NCI-H345 (cell line): ENCODE results near the gene DSCAML1.

Source experiments
- DNase-seq: peaks from one replicate; lab custom pipeline; 2025; lab: John Stamatoyannopoulos, UW

The DSCAML1 gene

DNA sequence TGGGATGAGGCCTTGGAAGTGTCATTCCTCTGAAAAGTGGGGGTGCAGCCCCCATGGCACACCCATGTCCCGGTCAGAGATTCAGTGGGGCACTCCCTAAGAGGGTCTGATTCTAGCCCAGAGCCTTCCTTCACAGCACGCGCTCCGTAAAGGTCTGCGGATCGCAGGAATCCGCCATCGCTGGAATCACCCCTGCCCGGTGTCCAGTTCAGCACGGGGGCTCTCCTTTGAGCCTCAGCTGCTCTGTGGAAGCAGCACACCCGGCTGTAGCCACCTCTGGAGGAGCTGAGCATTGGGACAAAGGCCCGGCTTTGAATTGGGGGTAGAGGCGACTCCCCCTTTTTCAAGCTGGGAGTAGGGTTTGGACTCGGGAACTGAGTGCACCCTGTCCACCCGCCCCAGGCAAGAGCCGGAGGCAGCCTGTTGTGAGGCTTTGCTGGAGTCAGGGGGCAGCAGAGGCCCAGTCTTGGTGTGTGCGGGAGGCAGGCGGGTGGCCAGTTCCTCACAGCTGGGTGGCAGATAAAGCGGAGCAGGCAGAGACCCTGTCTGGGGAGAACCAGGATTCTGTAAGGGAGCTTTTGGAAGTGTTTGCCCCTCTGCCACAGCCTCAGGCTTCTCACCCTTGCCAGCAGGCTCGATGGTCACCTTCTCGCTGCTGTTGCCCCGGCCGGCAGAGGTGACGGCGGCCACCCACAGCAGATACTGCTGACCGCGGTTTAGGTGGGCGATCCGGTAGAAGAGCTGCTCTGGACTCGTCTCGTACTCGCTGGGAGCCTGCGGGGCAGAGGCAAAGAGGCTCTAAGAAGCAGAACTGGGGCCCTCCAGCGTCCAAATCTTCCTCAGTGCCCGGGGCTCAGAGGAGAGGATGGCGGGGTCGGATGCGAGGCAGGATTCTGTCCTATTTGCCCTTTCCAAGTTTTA lies 353.5 kb downstream of the DSCAML1 start:
- DNase-seq = peak; percentile 38

DNA sequence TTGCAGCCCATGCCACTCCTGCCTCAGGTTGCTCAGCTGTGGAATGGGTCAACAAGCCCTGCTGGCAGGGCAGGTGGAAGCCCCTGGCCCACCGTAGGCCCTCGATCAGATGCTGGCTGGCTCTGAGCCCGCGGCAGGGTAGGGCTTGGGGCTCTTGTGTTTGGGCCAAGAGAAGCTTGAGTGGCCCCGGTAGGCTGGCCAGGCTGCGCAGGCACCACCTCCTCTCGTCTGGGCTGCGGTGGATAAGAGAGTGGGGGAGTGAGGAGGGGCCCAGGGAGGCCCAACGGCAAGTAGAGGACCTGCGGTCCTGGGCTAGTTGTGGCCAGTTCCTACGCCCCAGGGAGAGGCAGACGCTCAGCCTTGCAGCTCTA lies 354.2 kb downstream of the DSCAML1 start:
- no peak for DNase-seq

DNA sequence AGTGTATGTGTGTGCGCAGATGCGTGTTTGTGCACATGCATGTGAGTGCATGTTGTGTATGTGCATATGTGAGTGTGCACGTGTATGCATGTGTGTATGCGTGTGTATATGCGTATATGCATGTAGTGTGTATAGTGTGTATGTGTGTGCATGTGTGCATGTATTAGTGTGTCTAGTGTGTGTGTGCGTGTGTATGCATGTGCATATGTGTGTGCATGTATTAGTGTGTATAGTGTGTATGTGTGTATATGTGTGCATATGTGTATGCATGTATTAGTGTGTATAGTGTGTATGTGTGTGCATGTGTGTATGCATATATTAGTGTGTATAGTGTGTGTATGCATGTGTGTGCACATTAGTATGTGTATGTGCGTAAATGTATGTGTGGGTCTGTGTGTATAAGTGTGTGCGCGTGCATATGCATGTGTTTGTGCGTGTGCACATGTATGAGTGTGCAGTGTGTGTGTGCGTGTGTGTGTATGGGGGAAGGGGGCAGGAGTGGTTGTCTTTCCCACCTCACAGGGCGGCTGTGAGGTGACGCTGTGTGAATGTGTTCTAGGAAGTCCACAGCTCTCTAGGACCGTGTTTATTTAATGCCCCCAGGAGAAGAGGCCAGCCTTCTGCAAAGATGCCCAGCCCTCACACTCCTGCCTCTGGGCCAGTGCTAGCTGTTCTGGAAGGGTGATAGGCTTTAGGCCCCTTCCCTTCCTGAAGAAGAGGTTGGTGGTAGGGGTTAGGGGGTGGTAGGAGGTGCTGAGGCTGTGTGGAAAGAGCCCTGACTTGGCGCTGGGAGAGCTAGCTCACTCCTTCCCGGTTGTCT lies 354.8 kb downstream of the DSCAML1 start:
- DNase-seq = no peak

DNA sequence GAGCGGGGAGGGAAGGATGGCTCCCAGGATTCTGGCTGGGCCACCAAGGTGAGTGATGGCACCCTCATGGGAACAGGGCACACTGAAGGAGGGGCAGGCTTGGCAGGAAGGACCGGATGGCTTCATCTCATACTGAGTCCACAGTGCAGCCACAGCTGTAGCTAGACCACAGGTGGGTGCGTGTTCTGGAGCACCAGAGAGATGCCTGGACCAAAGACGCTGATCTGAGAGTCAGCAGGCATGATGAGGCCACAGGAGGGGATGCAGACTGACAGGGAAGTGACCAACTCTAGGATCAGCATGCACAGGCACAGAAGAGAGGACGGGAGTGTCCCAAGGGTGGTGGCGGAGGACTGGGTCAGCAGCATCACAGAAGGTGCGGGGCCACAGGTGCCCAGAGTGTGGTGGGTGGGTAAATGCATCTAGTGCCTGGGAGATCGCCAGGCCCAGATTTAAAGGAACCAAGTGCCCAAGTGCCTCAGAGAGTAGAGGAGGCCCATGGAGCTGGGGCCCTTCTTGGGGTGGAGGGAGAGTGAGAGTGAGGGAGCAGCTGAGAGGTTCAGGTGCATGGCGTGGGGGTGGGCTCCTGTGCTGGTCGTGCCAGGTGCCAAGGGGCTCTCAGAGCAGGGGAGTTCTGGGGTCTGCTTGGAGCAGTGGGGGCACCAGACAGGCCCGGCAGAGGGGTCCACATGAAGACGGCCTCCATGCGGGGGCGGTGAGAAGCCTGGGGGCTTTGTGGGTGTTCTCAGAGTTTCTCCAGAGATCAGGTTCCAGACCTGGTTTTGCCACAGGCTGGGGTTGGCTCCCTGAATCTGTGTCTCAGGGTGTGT lies 355.7 kb downstream of the DSCAML1 start:
- DNase-seq = no peak

DNA sequence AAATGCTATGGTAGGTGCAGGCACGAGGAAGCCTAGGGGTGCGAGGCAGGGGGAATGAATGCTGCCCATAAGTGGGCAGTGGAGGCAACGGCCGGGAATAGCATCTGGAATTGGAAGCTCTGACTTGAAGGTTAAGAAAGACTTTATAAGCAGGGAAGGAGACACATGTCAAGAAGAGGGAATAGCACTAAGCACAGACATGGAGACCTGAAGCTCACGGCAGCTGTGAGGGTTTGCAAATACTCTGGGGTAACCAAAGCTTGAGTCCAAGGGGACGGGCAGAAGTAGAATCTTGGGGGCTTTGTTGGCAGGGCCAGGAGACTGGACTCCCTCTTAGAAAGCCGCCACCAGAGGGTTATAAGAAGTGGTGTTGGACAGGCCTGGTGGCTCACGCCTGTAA lies 356.8 kb downstream of the DSCAML1 start:
- no peak for DNase-seq

DNA sequence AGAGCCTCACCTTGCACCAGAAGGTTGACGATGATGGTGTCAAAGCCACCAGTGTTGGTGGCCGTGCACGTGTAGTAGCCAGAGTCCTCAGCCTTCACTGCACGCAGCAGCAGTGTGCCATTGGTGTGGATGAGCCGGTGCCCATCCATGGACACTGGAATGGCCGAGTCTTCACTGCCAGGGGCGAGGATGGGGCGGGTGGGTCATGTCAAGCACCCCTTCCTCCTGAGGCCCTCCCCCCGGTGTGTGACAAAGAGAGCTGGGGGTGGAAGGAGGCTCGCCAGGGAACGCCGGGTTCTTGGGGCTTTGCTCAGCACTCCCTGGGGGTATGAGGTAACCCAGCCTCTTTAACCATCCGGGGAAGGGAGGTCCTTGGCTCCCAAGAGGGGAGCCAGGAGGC lies 357.8 kb downstream of the DSCAML1 start:
- no peak for DNase-seq

DNA sequence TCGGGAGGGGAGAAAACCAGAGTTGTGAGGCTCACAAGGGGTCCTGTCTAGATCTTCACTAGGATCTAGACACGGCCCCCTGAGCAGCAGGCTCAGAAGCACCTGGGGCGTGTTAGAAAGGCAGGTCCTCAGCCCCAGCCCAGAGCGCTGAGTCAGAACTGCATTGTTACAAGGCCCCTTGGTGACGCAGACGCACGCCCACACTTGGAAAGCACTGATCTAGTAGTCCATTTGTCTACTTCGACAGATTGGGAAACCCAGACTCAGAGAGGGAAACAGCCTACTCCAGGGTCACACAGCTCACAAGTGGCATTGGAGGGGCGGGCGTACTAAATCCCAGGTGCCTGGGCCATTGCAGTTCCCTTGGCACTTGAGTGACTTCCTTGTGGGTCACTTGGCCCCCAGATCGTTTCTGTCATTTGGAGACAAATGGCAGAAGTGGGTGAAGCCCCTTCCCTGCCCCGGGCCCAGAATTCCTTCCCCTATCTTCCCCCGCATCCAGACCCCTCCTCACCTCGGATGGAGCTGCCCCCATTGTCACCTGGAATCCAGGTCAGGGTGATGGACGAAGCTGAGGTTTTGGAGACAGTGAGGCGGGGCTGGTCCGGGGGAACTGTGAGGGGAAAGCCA lies 358.5 kb downstream of the DSCAML1 start:
- DNase-seq = no peak

DNA sequence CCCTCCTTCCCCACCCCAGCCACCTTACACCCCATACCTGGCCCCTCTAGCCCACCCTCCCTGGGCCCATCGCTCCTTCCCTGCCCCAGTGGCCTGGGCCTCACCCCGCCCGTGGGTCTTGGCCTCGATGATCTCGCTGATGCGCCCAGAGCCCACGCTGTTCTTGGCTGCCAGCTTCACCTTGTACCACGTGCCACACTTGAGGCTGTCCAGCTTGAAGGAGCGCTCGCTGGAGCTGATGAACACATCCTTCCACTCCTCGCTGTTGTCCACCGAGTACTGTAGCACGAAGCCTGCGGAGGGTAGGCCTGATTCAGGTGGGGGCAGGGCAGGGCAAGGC lies 359.3 kb downstream of the DSCAML1 start:
- no peak for DNase-seq

DNA sequence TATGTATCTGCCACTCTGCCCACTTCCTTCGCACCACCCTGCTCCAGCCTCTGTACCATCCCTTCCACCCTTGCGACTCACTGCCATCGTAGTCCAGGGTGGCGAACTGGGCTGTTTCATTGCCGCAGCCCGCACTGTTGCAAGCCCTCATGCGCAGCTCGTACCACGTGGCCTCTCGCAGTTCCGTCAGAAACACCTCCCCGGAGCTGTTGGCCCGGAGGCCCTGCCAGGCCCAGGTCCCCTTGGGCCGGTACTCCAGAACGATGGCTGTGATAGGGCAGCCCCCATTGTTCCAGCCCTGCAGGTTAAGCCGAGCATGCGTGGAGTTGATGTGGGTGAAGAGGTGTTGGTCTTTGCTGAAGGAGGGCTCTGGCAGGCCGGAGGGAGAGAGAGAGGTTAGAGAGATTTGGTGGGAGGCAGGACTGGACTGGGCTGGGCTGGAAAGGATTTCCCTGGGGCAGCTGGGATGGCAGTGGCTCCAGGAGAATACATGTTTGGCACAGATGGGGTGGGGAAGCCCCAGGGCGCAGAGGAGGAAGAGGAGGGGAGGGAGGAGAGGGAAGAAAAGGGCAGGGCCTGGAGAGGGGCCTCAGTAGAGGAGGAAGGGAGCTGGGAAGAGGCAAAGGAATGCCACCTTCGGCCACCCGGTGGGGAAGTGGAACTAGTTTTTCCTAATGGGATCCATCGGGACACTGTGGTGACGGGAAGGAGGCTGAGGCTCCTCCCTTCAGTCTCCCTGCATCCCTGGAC lies 359.8 kb downstream of the DSCAML1 start:
- no peak for DNase-seq

DNA sequence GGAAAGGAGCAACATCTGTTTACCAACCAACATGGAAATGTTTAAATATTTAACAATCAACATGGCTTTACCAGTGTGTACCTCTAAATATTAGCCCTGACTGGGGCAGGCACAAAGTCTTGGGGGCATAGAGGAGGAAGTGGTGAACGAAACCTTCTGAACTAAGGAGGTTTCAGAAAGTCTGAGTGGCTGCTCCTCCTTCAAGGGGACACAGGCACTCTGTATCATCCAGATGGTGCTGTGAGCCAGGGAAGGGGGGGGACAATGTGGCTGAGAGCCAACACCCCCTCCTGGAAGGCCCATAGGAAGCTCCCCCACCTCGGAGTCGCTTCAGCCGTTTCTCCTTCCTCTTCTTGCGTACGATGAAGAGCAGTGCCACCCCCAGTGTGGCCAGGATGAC lies 361.7 kb downstream of the DSCAML1 start:
- DNase-seq = no peak

DNA sequence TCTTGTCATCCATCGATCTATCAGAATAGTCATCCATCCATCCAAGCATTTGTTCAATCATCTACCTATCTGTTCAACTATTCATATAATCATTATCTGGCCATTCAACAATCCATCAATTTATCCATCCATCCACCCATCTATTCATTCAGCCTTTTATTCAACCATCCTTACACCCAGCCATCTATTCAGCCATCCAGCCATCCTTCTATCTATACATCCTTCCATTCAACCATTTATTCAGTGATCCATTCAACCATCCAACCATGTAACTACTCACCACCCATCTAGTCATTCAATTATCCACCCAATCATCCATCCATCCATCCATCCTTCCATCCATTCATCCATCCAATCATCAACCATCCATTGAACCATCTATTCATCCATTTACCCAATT lies 362.5 kb downstream of the DSCAML1 start:
- DNase-seq = no peak

DNA sequence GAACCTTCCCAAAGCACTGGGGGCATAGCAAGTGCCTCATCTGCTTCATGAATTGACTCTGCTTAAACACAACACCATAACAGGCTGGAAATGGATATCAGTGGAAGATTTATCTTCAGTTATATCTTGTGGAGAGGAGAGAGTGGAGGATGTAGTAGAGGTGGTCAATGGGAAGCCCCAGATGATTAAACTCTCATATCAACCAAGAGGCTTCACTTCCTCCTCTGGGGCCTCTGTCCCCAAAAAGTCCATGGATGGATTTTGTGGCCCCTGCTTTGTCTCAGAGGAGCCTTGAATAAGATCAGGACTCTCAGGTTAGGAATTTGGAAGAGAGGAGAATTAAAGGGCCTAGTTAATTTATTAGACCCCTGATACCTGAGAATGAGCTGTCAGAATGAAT lies 363.3 kb downstream of the DSCAML1 start:
- DNase-seq = no peak

DNA sequence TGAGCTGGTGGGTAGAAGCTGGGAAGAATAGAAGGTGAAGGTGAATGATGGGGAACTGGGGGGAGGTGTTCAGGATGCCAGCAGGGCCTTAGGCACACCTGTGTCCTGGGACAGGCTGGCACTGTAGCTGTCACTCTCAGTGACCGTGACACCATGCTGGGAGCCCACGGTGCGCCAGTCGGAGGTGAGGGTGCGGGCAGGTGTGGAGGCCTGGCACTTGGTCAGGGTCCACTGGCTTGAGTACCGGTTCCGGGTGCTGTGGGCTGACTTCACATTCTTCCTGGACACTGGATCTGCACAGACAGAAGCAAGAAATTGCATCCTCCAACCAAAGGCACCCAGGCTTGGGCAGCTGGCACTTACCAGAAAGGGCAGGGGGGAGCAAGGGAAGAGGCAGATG lies 365.6 kb downstream of the DSCAML1 start:
- DNase-seq = no peak

DNA sequence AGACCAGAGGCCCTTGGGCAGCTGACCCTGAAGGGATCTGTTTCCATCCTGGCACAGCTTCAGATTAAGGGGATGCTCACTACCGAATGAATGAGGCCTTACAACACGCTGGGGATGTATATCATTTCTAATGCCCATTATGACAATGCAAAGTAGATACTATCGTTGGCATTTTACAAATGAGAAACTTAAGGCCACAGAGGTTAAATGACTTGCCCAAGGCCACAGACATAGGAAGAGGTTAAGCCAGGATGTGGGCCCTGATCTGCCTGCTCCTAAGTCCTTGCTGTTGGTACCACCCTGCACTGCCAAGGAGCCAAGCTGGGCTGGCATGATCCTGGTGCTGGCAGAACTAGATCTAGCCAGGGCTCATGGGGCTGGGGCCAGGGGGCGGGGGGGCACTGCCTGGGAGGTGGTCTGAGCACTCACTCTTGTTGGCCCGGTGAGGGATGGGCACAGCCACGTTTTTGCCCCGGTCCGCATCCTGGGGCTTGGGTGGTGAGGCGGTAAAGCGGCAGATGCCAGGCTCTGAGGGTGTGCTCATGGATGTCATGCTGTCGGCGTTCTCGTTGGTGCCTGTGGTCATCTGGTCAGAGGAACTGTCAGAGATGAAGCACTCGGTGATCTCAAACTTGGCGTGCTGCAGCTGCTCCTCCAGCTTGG lies 366.6 kb downstream of the DSCAML1 start:
- DNase-seq = no peak

DNA sequence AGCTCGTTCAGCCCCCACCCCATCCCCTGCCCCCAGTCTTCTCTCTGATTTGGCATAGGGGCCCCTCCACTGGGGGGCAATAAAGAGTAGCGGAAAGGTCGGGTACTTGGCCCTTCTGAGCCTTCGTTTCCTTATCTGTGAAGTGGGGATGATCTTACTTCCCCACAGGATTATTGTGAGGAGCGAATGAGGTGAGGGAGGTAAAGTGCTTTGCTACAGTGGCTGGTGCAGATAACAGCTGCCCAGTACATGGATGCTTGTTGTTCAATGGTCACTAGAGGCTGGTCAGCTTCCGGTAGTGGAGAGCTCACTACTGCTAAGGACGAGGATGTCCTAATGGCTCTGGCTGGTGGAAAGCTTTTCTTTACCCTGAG lies 368.2 kb downstream of the DSCAML1 start:
- no peak for DNase-seq

DNA sequence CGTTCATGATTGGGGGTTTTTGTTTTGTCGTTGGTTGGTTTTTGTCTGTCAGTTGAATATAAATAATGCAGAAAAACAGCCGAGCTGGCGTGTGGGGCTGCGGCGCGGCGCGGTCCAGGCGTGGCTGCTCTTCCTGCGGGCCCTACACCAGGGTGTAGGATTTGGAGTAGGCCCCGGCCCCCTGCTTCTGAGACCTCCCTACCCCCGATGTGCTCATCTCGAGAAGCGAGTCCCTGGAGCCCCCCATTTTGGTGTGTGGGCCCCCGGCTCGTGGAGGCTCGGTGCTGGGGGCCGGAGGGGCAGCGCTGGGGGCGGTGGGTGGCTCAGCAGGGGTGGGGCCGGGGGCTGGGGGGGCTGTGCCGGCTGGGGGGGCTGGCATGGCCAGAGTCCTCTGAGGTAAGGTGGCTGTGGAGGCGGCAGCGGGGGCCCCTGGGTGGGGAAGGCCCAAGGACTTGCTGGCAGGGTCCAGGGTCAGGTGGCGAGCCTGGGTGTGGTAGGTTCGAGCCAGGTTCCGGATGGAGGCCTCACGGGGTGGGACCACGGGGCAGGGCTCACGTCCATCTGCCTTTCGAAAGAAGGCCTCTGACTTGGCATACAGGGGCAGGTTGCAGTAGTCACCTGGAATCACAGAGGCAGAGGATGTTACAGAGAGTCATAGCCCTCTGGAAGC lies 368.7 kb downstream of the DSCAML1 start:
- no peak for DNase-seq

DNA sequence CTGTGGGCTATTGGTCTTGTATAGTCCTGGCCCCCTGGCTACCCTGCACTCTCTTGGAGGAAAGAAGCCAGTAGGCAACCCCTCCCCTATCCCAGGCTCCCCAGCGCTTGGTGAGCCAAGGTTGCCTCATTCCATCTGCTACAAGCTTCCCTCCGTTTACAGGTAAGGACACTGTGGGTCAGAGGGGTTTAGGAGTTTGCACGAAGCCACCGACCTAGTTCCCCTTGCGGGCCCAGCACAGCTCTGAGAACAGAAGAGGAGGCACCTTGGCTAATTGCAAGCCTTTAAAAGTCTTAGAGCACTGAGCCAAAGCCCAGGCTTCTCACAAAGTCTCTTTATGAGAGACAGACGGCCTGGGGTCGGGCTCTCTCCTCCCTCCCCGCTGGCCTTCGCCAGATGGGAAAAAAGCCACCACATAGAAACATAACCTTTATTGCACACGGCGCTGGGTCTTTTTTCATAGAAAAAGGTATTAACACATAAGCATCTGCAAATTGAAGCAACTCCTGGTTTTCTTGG lies 369.6 kb downstream of the DSCAML1 start:
- DNase-seq = no peak

DNA sequence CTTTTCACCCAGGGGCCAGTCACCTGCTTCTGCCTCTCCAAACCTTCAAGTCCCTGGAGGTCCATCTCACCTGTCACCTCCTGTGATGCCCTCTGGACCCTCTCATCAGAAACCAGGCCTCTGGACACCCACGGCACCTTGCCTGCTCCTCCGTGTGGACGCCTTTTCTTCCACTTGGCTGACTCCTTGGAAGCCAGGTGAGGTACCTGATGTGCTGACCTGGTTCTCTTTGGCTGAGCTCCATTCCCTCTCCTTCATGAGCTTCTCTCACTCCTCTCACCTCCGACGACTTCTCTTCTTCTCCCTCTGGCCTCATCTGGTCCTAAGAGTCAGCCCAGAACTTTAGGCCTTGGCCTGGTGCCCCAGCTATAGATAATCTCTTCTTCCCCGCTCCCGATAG lies 370.1 kb downstream of the DSCAML1 start:
- no peak for DNase-seq

DNA sequence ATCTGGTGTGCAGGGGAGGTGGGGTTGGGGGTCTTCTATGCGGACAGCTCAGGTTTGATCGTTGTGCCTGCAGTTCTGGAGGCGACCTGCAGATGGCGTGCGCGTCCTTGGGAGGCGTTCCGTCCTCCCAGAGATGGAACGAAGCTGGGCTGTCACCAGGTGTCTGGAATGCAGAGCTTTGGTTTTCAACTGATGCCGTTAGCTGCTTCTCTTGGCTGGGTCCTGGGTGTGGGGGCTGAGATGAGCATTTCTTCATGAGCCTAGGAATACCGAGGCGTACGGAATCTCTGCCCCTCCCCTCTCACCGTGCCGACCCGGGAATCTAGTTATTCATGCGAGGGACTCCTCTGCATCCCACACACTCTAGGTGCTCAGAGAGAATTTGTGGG lies 370.7 kb downstream of the DSCAML1 start:
- DNase-seq = peak; percentile 68

DNA sequence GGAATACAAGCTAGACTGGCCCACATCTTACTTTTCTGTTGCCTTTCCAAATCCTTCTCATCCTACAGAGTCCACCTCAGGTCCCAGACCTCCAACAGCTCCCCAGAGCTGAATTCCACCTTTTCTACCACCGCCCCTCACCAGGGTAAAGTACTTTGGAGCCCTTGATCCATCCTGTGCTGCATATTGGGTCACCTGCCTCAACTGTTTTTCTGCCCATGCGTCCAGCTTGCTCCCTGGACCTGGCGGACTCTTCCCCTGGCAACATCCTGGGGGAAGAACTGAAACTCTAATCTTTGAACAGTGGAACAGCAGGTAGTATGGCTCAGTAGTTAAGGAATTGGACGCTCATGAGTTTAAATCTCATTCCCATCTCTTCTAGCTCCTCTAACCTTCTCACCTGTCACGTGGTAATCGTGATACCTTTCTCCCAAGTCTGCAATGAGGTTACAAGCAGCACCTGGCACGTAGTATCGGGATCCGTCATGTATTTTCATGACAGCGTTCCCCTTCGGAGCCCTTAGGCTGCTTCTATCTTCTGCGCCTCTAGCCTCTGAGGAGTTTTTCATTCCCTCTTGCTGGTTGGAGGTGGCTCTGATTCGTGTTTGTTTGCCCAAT lies 371.2 kb downstream of the DSCAML1 start:
- DNase-seq = no peak
